Heart left ventricle (tissue), 16 donors: ENCODE results near the gene WIPF2. TPM values are rescaled to one million over a fixed set of nuclear protein-coding genes. Genes with fewer than 3 reads are reported as not detected.

Source experiments
- ATAC-seq, 4 donors: fragments of 200-7000 bp; cut with Tn5 transposase; one replicate each; pipeline ENCODE4 v1.9.1; 2020 to 2022; ENCODE audit warnings: moderate library complexity in 4 of 4, mild to moderate bottlenecking in 3 of 4, moderate number of reproducible peaks in 1 of 4
- DNase-seq, 5 donors: peaks; one replicate each; pipeline ENCODE4 v3.0.0-alpha.2; 2020
- H3K27ac ChIP-seq, 12 donors: fragments of 200-600 bp; sonication (generic) in 4 of 12; one replicate each; pipeline versions ENCODE4 v1.5.0 to v1.8.0; 2016 to 2022; ENCODE audit warnings: mild to moderate bottlenecking in 2 of 12
- H3K27me3 ChIP-seq, 9 donors: fragments of 200-600 bp; sonication (generic) in 2 of 9; one replicate each; pipeline versions ENCODE4 v1.5.1 to v1.8.0; 2016 to 2022; ENCODE audit warnings: mild to moderate bottlenecking in 3 of 9
- H3K36me3 ChIP-seq, 9 donors: fragments of 200-600 bp; sonication (generic) in 2 of 9; one replicate each; pipeline versions ENCODE4 v1.5.0 to v1.8.0; 2018 to 2022; ENCODE audit warnings: mild to moderate bottlenecking in 2 of 9
- H3K4me1 ChIP-seq, 12 donors: fragments of 200-600 bp; sonication (generic) in 4 of 12; one replicate each; pipeline versions ENCODE4 v1.5.0 to v1.8.0; 2016 to 2022; ENCODE audit warnings: mild to moderate bottlenecking in 3 of 12
- H3K4me3 ChIP-seq, 12 donors: fragments of 200-600 bp; sonication (generic) in 4 of 12; one replicate each; pipeline versions ENCODE4 v1.5.0 to v1.8.0; 2017 to 2022; ENCODE audit warnings: mild to moderate bottlenecking in 9 of 12, moderate library complexity in 4 of 12
- H3K9me3 ChIP-seq, 12 donors: fragments of 200-600 bp; sonication (generic) in 4 of 12; one replicate each; pipeline versions ENCODE4 v1.5.0 to v1.8.0; 2016 to 2022; ENCODE audit warnings: mild to moderate bottlenecking in 1 of 12
- POLR2A ChIP-seq, 2 donors: fragments of 450-650 bp; IDR thresholded peaks; one replicate each; pipeline ENCODE4 v1.6.1; 2017; ENCODE audit warnings: antibody characterized with exemption in 2 of 2, mild to moderate bottlenecking in 2 of 2, moderate library complexity in 2 of 2
- WGBS, 4 donors: extraction: QIAGEN DNeasy Blood & Tissue Kit in 2 of 4; methylation state at CpG; one replicate each; pipeline versions ENCODE4 v1.1.5 to v1.1.7; 2013 to 2018; 5-methylcytosine and 5-hydroxymethylcytosine counted together
- intact Hi-C, 10 donors: fragments of 100-400 bp; cut with DNase I; formaldehyde crosslinking; loops; one replicate each; pipeline versions ENCODE4 v1.11.1 to v1.14.2; 2022
- polyA plus RNA-seq, 2 donors: library from polyadenylated mRNA; stranded (reverse); fragments of 200-250 nt; gene quantifications; one replicate each; pipeline ENCODE4 v1.2.3, GENCODE V29; 2013
- total RNA-seq, 9 donors: library from RNA; depleted of rRNA in 2 of 9; stranded (reverse); fragments of >200 nt in 2 of 9; fragmentation: NEBNext Ultra II Directional in 3 of 9; extraction: Animal tissue kit (Norgen Biotek cat#: 25700) in 3 of 9; gene quantifications; one replicate each; pipeline versions ENCODE4 v1.1.0 to v1.2.4, GENCODE V29; 2016 to 2023
- TF ChIP-seq, protein P1 (sequence below), 12 donors: fragments of 200-600 bp; sonication (generic) in 4 of 12; IDR thresholded peaks; one replicate each; pipeline versions ENCODE4 v1.5.0 to v1.8.0; 2018 to 2022; ENCODE audit warnings: antibody characterized with exemption in 12 of 12, mild to moderate bottlenecking in 5 of 12
- donor health status: ischemic (EF 13 %, LVEDD 7.1; RV severe dilation, severe dysfunction).
- donor health status: healthy with polysubstance abuse.
- donor health status: DM: no; HTN: yes; CAD: no.
- donor health status: DM: no; HTN: no; CAD: no.
- donor health status: ischemic (EF 25% LVEDD 6.9; RV normal size, moderate dysfunction).
- donor health status: ischemic (EF 25% LVEDD 5.7; RV mildly dilated, moderate dysfunction).
- donor health status: healthy.
- donor health status: DM: yes; HTN: yes; CAD: no.
- donor health status: ischemic (EF 35%, LVEDD 5.7; RV mildly dilated, moderate dysfunction).
- donor health status: nonischemic (EF 11% LVEDD 7.7; RV severe dilation, severe dysfunction).
- donor health status: DM: yes; HTN: yes; CAD: no.
- donor health status: PGD.
- donor health status: ischemic (EF 29% LVEDD 5.4; RV normal size, mild dysfunction).
- donor health status: nonischemic (EF 23%, LVEDD 6.1; RV moderate dilation, normal function).

The WIPF2 gene
- total and polyA plus RNA-seq, 11 donors: 6.6 to 17.6 (median 11.2) TPM

DNA sequence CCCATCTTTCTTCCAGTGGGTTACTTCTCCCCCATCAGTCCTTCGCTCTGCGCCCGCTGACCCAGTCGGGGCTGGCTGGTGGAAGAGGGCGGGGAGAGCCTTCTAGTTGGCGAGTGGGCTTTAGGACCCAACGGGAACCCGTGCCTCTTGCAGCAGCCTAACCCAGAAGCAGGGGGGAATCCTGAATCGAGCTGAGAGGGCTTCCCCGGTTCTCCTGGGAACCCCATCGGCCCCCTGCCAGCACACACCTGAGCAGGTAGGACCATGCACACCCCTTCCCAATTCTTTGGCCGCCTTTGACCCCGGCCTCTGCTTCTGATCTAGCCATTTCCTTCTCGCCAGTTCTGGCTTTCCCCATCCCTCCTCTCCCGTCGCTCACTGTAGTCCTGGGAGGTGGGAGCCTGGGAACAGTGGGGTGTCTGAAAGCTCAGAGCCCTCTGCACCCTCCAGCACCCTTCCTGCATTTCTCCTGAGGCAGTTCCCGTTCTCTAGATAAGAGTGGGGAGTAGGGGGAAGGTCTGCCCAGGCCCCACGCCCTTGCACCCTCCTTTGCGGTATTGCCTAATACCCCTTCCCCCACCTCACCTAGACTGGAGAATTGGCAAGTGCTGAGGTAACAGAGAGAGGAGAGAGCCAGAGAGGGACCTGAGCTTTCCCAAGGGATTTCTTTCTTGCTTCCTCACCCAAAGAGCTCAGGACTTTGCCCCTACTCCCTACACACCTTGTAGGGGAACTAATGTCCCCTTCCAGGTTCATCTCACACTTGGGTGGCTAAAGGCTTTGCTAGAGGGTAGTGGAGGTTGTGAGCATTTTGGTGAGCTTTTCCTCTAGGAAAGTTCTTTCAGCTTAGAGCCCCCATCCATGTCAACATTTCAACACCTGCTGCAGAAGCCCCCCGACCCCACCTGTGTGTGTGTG, 90.2 kb downstream of the WIPF2 start, which contains the start of gene RARA:
RARA (plus strand) TSS at position 150 of the 918 bp plus-strand sequence. CDS start 22,039 bp downstream, outside the sequence.
- ATAC-seq: peak in 3 of 4 donors; percentile 23 to 47 (median 35)
- 10 to 20% (median 17%) methylated on average over 15 to 20 of the region's 20 CpGs for WGBS, 4 donors
- intact Hi-C loops: loop anchor here in 9 of 10 donors (2.0 to 10.0 kb wide), 4 partner anchors 40 to 226 kb away; partner anchors contain the start of gene TOP2A (in 5 of the 9)
- peak in 2 of 5 donors; percentile 48 to 69 for DNase-seq
- no peaks in the 10 kb centered on the region for H3K27me3 ChIP-seq
- no peaks in the 10 kb centered on the region for H3K9me3 ChIP-seq
- H3K36me3 ChIP-seq: no peaks in the 10 kb centered on the region
- peak within 1 kb of the TSS in 11 of 12 donors; percentile 25 to 66 (median 50) for H3K4me3 ChIP-seq
- H3K4me1 ChIP-seq: peaks cover 21 to 89% (median 79%) of the 10 kb centered on the region in 12 donors
- H3K27ac ChIP-seq: peak within 1 kb of the TSS in 10 of 12 donors; percentile 19 to 99 (median 70)
- TF ChIP-seq POLR2A (IDR thresholded peaks at IDR 0.05): no peak
- TF ChIP-seq, protein P1, sequence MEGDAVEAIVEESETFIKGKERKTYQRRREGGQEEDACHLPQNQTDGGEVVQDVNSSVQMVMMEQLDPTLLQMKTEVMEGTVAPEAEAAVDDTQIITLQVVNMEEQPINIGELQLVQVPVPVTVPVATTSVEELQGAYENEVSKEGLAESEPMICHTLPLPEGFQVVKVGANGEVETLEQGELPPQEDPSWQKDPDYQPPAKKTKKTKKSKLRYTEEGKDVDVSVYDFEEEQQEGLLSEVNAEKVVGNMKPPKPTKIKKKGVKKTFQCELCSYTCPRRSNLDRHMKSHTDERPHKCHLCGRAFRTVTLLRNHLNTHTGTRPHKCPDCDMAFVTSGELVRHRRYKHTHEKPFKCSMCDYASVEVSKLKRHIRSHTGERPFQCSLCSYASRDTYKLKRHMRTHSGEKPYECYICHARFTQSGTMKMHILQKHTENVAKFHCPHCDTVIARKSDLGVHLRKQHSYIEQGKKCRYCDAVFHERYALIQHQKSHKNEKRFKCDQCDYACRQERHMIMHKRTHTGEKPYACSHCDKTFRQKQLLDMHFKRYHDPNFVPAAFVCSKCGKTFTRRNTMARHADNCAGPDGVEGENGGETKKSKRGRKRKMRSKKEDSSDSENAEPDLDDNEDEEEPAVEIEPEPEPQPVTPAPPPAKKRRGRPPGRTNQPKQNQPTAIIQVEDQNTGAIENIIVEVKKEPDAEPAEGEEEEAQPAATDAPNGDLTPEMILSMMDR (IDR thresholded peaks at IDR 0.05): no peak

DNA sequence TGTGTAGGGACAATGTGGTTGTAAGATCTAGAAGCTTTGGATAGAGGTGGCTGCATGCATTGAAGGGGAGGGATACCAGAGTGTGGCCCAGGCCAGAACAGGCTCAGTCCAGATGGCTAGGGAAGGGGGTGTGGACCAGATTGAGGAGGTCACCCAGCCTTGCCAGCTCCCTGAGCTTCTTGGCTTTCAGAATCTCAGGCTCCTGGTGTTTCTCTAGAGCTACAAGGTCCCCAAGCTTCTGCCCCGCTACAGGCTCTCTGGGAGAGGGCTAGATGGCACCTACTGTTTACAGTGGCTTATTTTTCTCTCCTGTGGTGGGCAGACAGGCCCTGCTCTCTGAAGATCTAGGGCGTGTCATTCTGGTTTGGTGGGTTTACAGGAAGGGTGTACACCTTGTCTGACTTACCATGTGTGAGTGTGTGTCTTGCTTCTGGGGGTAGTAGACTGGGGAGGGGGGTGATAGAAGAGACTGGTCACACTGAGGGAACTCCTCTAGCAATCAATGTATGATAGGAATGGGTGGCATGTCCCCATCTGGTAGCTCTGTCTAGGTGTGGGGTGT, 90.9 kb downstream of the WIPF2 start:
- TF ChIP-seq POLR2A (IDR thresholded peaks at IDR 0.05): no peak
- Histone ChIP-seq H3K36me3 (no peaks in the 10 kb centered on the region), H3K27me3 (no peaks in the 10 kb centered on the region), H3K27ac (peak overlapping the region in 7 of 12 donors; percentile 84 to 99 (median 95)), H3K4me1 (peaks cover 21 to 88% (median 84%) of the 10 kb centered on the region in 12 donors), H3K4me3 (peak overlapping the region in 5 of 12 donors; percentile 50 to 66 (median 63)), H3K9me3 (no peaks in the 10 kb centered on the region)
- intact Hi-C loops: loop anchor here (2.0 to 10.0 kb wide), 5 partner anchors 39 to 645 kb away; partner anchors contain the start of genes TOP2A (in 5 of the 10), PNMT (in 1 of the 10) and TCAP (in 1 of the 10)
- 85 to 88% (median 86%) methylated on average over 2 of the region's 2 CpGs for WGBS, 4 donors
- ATAC-seq (no peak), DNase-seq (peak in 2 of 5 donors; percentile 20 to 55)

DNA sequence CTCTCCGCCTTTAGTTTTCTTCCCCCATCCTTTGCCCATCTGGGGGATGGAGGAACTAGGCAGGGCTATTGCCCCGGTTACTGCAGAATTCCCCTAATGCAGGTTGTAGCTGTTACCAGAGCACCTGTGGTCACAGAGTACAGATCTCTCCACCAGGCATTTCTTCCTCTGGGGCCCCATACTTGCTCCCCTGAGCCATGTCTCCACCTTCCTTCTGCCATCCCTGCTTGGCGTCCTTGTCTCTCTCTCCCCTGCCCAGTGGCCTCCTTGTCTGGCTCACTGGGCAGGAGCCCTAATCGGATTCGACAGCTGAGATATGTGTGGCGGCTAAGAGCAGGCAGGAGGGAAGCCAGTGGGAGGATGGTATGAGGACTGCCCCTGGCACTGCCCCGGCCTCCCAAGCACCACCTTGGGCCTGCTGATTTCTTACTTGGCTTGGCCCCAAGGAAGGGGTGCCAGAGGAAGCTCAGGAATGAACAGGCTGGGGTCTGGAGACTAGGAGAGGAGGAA, 91.8 kb downstream of the WIPF2 start:
- intact Hi-C loops: loop anchor here in 2 of 10 donors (2.0 to 10.0 kb wide), 2 partner anchors 38 to 646 kb away; partner anchors contain the start of genes PNMT (in 1 of the 2) and TCAP (in 1 of the 2)
- ATAC-seq: peak; percentile 68 to 77 (median 72)
- peaks cover 21 to 97% (median 93%) of the 10 kb centered on the region in 12 donors for H3K4me1 ChIP-seq
- H3K27ac ChIP-seq: peak overlapping the region; percentile 61 to 99 (median 88)
- no peaks in the 10 kb centered on the region for H3K27me3 ChIP-seq
- 48 to 72% (median 57%) methylated on average over 7 of the region's 7 CpGs for WGBS, 4 donors
- no peaks in the 10 kb centered on the region for H3K9me3 ChIP-seq
- no peak for TF ChIP-seq POLR2A (IDR thresholded peaks at IDR 0.05)
- TF ChIP-seq, protein P1 (IDR thresholded peaks at IDR 0.05): no peak
- no peaks in the 10 kb centered on the region for H3K36me3 ChIP-seq
- no peak overlapping the region for H3K4me3 ChIP-seq
- DNase-seq: peak in 4 of 5 donors; percentile 55 to 78 (median 69)

DNA sequence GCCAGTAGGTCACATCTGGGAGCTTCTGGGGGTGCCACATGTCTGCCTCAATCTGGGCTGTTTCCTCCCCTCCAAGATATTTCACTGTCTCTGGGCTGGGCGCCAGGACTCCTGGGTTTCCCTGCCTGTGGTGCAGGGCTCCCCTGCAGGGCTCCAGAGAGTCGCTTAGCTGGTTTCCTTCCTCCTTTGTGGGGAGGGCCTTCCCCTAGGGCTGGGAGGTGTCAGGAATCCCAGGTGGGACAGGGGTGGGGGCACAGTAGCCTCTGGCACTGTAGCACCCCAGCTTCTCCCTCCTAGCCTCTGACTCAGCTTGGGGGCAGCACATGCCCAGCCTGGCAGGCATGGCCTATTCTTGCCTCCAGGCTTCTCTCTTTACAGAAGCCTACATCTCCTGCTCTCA, 92.5 kb downstream of the WIPF2 start:
- H3K27me3 ChIP-seq: no peaks in the 10 kb centered on the region
- H3K4me1 ChIP-seq: peaks cover 24 to 100% (median 97%) of the 10 kb centered on the region in 12 donors
- ATAC-seq: peak in 3 of 4 donors; percentile 5 to 35 (median 7)
- no peaks in the 10 kb centered on the region for H3K9me3 ChIP-seq
- no peak for TF ChIP-seq POLR2A (IDR thresholded peaks at IDR 0.05)
- TF ChIP-seq, protein P1 (IDR thresholded peaks at IDR 0.05): peak in 1 of 12 donors; percentile 16
- WGBS, 4 donors: 24 to 40% (median 27%) methylated on average over 1 to 2 of the region's 2 CpGs
- H3K4me3 ChIP-seq: no peak overlapping the region
- DNase-seq: peak; percentile 66 to 79 (median 72)
- H3K27ac ChIP-seq: peak overlapping the region; percentile 61 to 99 (median 88)
- no peaks in the 10 kb centered on the region for H3K36me3 ChIP-seq
- intact Hi-C loops: loop anchor here in 2 of 10 donors (2.0 to 10.0 kb wide), 2 partner anchors 37 to 647 kb away; partner anchors contain the start of genes PNMT (in 1 of the 2) and TCAP (in 1 of the 2)
